Measurements from ENCODE around the gene NT5C1B.
A peak's percentile ranks its signal among the peaks of the same experiment; 100 is the strongest.

NT5C1B gene

GRCh38 chr2:18548621-18549020 is 40.7 kb downstream of the NT5C1B start:
- no peak for DNase-seq

GRCh38 chr2:18546567-18546966 is 42.8 kb downstream of the NT5C1B start:
- DNase-seq: no peak

GRCh38 chr2:18545384-18545783 is 44.0 kb downstream of the NT5C1B start:
- no peak for DNase-seq

GRCh38 chr2:18544171-18544570 is 45.2 kb downstream of the NT5C1B start:
- no peak for DNase-seq

GRCh38 chr2:18540872-18541271 is 48.5 kb downstream of the NT5C1B start:
- no peak for DNase-seq

- no peak for DNase-seq
These were observed 52.7 kb downstream of the NT5C1B start for GRCh38 chr2:18536697-18537096.

GRCh38 chr2:18536100-18536499 is 53.3 kb downstream of the NT5C1B start:
- DNase-seq: no peak

GRCh38 chr2:18531194-18531593 is 58.2 kb downstream of the NT5C1B start:
- no peak for DNase-seq

- DNase-seq: no peak
These were observed 61.5 kb downstream of the NT5C1B start for GRCh38 chr2:18527822-18528221.

GRCh38 chr2:18527326-18527725 is 62.0 kb downstream of the NT5C1B start:
- no peak for DNase-seq

- no peak for DNase-seq
These were observed 62.9 kb downstream of the NT5C1B start for GRCh38 chr2:18526429-18526828.

GRCh38 chr2:18525852-18526251 is 63.5 kb downstream of the NT5C1B start:
- no peak for DNase-seq

- DNase-seq: no peak
These were observed 64.1 kb downstream of the NT5C1B start for GRCh38 chr2:18525236-18525635.

- no peak for DNase-seq
These were observed 66.8 kb downstream of the NT5C1B start for GRCh38 chr2:18522484-18523146.

GRCh38 chr2:18520451-18521425 is 68.6 kb downstream of the NT5C1B start:
- peak; percentile 10 for DNase-seq

GRCh38 chr2:18519914-18520450 is 69.4 kb downstream of the NT5C1B start:
- DNase-seq: no peak

GRCh38 chr2:18518116-18519111 is 71.0 kb downstream of the NT5C1B start:
- no peak for DNase-seq

- no peak for DNase-seq
These were observed 72.0 kb downstream of the NT5C1B start for GRCh38 chr2:18517386-18517785.

- DNase-seq: no peak
These were observed 73.3 kb downstream of the NT5C1B start for GRCh38 chr2:18516112-18516511.

GRCh38 chr2:18514526-18515461 is 74.6 kb downstream of the NT5C1B start:
- no peak for DNase-seq
